GM21423 (cell line): Measurements from ENCODE around the gene KLHL20.
"Not testable (repeated sequence)": the region's sequence is repeated elsewhere in the genome, so short reads cannot be mapped to it uniquely, and the experiment has no call there.

Experiments
- ATAC-seq: cut with Tn5 transposase; IDR thresholded peaks from one replicate; pipeline ENCODE4 v1.9.1; 2021; ENCODE audit warnings: mild to moderate bottlenecking, moderate library complexity; ENCODE audit not compliant: unreplicated experiment

KLHL20 gene

GRCh38 chr1:173749137-173749536, 34.4 kb downstream of the KLHL20 start:
- no peak for ATAC-seq

DNA sequence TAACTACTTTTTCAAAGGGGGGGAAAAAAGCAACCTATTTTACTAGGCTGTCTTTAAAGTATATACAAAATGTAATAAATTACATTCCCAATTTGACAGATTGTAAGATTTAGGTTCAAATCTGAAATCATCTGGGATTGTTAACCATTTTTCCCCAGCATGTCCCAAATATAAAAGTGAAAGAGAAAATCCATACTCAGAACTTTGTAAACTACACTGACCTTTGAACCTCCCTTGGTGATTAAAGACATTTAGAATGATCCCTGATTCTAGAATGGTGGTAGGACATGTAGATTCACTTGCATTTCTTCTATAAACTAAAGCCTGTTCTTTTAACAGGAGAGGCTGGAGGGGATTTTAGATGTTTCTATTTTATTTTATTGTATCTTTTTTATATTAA, 39.0 kb downstream of the KLHL20 start:
- ATAC-seq, result no peak

- ATAC-seq, result no peak
Observed at GRCh38 chr1:173757666-173758065, 42.9 kb downstream of the KLHL20 start.

DNA sequence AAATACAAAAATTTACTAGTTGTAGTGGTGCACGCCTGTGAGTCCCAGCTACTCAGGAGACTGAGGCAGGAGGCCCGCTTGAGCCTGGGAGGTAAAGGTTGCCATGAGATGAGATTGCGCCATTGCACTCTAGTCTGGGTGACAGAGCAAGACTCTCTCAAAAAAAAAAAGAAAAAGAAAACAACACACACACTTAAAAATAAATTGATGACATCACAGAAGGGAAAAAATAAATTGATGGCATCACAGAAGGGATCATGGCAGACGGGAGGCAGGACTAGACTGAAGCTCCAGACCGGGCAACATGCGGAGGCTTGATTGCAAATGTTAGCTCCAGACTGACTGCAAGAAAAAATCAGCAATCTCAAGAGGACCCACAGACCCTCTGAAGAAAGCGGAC, 43.3 kb downstream of the KLHL20 start:
- ATAC-seq, result no peak

- no peak for ATAC-seq
Observed at GRCh38 chr1:173758980-173759379, 44.2 kb downstream of the KLHL20 start.

GRCh38 chr1:173764331-173764730, 49.5 kb downstream of the KLHL20 start:
- not testable (repeated sequence) for ATAC-seq

DNA sequence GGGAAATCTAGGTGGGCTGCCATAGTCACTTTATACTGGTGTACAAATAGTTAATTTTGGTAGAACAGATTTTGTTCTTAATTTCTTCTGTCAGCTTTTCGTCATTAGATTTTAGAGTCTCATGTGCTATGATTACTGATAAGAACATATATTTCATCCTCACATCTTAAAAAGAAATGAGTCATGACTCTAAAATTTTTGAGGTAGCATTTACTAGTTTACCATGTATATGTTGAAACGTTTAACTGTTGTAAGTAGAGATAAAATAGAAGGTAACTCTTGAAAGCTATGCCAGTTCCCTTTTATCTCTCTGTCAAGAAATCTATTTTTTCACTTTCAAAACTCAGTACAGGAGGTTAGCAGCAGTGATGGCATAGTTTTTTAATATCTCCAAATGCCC, 53.4 kb downstream of the KLHL20 start:
- no peak for ATAC-seq

- no peak for ATAC-seq
Observed at GRCh38 chr1:173768827-173769226, 54.0 kb downstream of the KLHL20 start.

DNA sequence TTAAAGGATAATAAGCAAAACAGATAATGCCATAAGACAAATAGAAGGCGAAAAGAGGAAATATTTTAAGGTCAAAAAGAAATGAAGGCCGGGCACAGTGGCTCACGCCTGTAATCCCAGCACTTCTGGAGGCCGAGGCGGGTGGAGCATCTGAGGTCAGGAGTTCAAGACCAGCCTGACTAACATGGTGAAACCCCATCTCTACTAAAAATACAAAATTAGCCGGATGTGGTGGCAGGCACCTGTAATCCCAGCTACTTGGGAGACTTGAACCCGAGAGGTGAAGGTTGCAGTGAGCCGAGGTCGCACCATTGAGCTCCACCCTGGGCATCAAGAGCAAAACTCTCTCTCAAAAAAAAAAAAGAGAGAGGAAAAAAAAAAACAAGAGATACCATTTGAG, 55.5 kb downstream of the KLHL20 start:
- not testable (repeated sequence) for ATAC-seq

DNA sequence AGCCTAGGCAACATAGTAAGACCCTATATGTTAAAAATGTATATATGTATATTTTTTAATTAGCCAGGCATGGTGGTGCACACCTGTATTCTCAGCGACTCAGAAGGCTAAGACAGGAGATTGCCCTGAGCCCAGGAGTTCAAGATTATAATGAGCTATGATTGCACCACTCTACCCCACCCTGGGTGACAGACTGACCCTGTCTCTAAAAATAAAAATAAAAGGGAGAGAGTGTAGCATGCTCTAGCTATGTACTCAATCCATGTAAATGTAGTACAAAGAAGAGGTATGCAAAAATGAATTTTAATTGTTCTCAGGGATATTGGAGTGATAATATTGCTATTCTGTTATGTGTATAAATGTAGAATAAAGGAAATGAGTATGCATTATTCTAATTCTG, 56.8 kb downstream of the KLHL20 start:
- no peak for ATAC-seq

DNA sequence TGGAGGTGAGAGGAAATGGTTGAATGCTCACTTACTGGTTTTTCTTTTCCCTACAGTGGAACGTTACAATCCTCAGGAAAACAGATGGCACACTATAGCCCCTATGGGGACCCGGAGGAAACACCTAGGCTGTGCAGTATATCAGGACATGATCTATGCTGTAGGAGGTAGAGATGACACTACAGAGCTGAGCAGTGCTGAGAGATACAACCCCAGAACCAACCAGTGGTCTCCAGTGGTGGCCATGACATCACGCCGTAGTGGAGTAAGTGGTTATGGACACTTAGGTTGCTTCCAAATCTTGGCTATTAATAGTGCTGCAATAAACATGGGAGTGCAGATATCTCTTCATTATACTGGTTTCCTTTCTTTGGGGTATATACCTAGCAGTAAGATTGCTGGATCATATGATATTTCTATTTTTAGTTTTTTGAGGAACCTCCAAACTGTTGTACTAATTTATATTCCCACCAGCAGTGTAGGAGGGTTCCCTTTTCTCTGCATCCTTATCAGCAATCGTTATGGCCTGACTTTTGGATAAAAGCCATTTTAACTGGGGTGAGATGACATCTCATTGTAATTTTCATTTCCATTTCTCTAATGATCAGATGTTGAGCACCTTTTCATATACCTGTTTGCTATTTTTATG, 60.9 kb downstream of the KLHL20 start:
- no peak for ATAC-seq

GRCh38 chr1:173779936-173780335, 65.2 kb downstream of the KLHL20 start:
- no peak for ATAC-seq

DNA sequence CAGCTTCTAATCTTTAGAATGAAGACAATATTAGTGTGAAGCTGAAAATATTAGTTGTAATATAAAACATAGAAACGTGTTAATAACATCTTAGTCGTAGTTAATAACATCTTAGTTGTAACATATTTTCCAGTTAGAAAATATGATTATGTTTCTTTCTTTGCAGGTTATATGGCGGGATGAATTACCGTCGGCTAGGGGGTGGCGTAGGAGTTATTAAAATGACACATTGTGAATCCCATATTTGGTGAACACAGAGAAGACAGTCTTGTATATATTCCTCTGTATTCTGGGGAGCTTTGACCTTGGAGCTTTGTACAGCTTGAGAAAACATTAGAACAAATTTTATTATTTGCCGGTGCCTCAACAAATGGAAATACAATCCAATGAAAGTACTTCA, 70.2 kb downstream of the KLHL20 start:
- no peak for ATAC-seq

- no peak for ATAC-seq
Observed at GRCh38 chr1:173789841-173790240, 75.1 kb downstream of the KLHL20 start.

DNA sequence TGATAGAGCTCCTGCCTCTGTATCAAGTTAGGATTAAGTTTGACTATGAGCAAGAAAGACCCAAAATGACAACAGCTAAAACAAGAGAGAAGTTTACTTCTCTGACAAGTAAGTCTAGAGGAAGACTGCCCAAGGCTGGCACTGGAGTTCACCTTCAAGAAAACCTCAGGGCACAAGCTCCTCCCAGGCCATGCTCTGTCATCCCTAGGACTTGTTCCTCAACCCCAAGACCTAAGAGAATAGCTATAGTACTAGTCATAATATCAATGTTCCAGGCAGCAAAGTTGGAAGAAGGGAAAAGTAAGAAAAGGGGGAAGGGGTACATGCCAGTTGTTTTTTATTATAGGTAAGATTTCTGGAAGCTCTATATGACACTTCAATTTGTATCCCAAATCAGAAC, 83.3 kb downstream of the KLHL20 start:
- no peak for ATAC-seq

GRCh38 chr1:173799995-173800394, 85.2 kb downstream of the KLHL20 start:
- not testable (repeated sequence) for ATAC-seq

DNA sequence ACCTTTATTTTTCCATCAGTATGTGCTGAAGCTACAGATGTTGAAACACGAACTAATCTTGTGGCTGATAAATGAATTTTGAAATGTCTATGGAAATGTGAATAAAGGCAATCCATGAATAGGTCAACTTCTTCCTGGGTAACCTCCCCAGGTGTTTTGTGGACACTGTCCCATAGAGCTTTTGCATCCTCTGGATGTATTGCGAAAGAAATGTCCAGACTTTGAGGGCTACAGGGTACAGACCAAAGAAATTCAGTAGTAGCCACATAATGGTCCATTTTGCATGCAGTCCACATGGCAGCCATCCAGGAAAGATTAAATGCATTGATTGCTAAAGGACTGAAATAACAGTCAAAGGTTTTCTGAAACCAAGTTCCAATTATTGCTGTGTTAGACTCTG, 88.2 kb downstream of the KLHL20 start:
- ATAC-seq, result no peak

DNA sequence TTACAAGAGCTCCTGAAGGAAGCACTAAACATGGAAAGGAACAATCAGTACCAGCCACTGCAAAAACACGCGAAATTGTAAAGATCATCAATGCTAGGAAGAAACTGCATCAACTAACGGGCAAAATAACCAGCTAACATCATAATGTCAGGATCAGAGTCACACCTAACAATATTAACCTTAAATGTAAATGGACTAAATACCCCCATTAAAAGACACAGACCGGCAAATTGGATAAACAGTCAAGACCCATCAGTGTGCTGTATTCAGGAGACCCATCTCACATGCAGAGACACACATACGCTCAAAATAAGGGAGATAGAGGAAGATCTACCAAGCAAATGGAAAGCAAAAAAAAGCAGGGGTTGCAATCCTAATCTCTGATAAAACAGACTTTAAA, 98.9 kb downstream of the KLHL20 start:
- not testable (repeated sequence) for ATAC-seq

DNA sequence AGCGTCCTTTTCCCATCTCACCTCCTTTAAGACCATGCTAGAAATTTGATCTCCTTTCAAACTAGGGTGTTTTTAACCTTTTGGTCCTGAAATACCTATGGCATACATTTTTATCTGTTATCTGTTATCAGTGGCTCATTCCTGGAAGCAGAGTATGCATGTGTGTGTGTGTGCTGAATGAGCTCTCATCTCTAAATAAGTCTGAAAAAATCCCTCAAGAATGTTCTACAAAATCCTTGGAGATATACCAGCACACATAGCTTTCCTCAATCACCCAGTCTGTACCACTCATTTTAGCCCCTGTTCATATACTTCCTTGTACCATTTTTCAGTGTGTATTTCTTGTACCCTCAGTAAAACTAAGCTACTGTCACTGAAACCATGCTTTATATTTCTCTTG, 103.7 kb downstream of the KLHL20 start:
- ATAC-seq, result no peak

GRCh38 chr1:173821680-173822079, 106.9 kb downstream of the KLHL20 start:
- ATAC-seq, result no peak

GRCh38 chr1:173823781-173824314, 109.1 kb downstream of the KLHL20 start:
- ATAC-seq, result peak; percentile 34

DNA sequence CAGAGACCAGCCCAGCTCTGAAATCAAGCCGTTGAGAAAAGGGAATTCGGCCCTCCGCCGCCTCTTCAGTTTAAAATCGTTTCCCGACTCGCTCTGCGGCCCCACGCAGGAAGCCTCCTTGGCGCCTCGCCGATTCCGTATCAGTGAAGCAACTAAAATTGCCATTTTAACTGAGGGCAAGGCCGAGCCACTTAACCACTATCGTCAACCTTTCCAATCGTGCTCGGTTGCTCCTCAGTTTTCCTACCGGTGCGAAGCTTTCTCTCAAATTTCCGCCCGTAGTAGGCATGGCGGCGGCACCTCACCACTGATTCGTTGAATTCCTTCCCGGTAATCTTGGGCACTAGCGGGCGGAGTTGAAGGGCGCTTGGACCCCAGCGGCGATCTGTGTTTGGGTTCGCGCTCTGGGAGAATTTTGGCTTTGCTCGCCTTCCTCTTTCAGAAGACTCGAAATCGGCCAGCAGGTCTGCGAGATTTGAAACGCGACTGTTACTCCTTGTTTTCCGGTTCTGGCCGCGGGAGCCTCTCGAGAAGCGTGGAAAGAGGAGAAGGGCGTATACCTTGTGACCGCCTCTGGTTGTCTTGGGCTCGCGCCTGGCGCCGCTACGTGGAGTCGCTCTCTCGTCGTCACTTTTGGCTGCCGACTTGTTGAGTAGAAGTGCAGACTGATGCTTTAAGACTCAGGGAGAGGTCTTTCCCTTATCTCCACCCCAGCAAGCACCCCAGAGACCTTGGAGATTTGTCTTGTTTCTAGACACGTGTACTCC, 109.7 kb downstream of the KLHL20 start, which contains the start of the genes CENPL and DARS2:
Gene CENPL, minus strand, starts transcription at position 569 of the 767 bp plus-strand sequence. CDS start 13,584 bp downstream, outside the sequence.
Gene DARS2, plus strand, starts transcription at position 359 of the 767 bp plus-strand sequence. CDS start 557 bp downstream, outside the sequence.
- peak; percentile 87 for ATAC-seq
